Karpas-422 (cell line): ENCODE results near the gene SCUBE3. TPM values are rescaled to one million over a fixed set of nuclear protein-coding genes. Genes with fewer than 3 reads are reported as not detected.

Source experiments
- DNase-seq: peaks from one replicate; pipeline ENCODE4 v3.0.0-alpha.2; 2015
- H2AFZ ChIP-seq: fragments of 200-600 bp; sonication (generic); 2 replicates; pipeline ENCODE4 v1.6.1; 2014; ENCODE audit warnings: antibody characterized with exemption, low read length, mixed read lengths
- H3K27ac ChIP-seq: fragments of 200-600 bp; sonication (generic); 2 replicates; pipeline ENCODE4 v1.5.1; 2014; ENCODE audit warnings: mild to moderate bottlenecking, low read length, moderate library complexity
- H3K27me3 ChIP-seq: fragments of 200-600 bp; sonication (generic); 2 replicates; pipeline ENCODE4 v1.6.1; 2014; ENCODE audit warnings: low read length, mixed read lengths
- H3K36me3 ChIP-seq: fragments of 200-600 bp; sonication (generic); 2 replicates; pipeline ENCODE4 v1.6.1; 2014; ENCODE audit warnings: low read length, mixed read lengths; ENCODE audit not compliant: insufficient read depth
- H3K4me1 ChIP-seq: fragments of 200-600 bp; sonication (generic); 2 replicates; pipeline ENCODE4 v1.6.1; 2014; ENCODE audit warnings: mild to moderate bottlenecking, low read length, mixed read lengths
- H3K4me2 ChIP-seq: fragments of 200-600 bp; sonication (generic); 2 replicates; pipeline ENCODE4 v1.6.1; 2014; ENCODE audit warnings: low read length, low read depth, mild to moderate bottlenecking; ENCODE audit not compliant: poor library complexity, severe bottlenecking
- H3K4me3 ChIP-seq: fragments of 200-600 bp; sonication (generic); 2 replicates; pipeline ENCODE4 v1.5.1; 2014; ENCODE audit warnings: mild to moderate bottlenecking, antibody characterized with exemption, low read length, mixed read lengths
- H3K79me2 ChIP-seq: fragments of 200-600 bp; sonication (generic); 2 replicates; pipeline ENCODE4 v1.6.1; 2014; ENCODE audit warnings: mild to moderate bottlenecking, low read length, mixed read lengths
- H3K9ac ChIP-seq: fragments of 200-600 bp; sonication (generic); 2 replicates; pipeline ENCODE4 v1.6.0; 2014; ENCODE audit warnings: low read length
- H3K9me2 ChIP-seq: fragments of 200-600 bp; sonication (generic), shearing (Covaris generic); replicated peaks from 2 replicates; pipeline ENCODE4 v1.6.0; 2014; ENCODE audit warnings: mild to moderate bottlenecking, low read length, moderate library complexity; ENCODE audit not compliant: insufficient read depth
- H3K9me3 ChIP-seq: fragments of 300-700, 200-600 bp; sonication (generic); 2 replicates; pipeline ENCODE4 v1.6.1; 2014; ENCODE audit warnings: low read length, mixed read lengths
- H4K20me1 ChIP-seq: fragments of 200-600 bp; sonication (generic); 2 replicates; pipeline ENCODE4 v1.6.1; 2014; ENCODE audit warnings: mild to moderate bottlenecking, antibody characterized with exemption, low read length, low read depth; ENCODE audit not compliant: insufficient read depth
- total RNA-seq: library from RNA; depleted of rRNA; stranded (reverse); fragments of >200 nt; shearing (Covaris generic); gene quantifications from 2 replicates; pipeline ENCODE4 v1.2.3, GENCODE V29; 2014; ENCODE audit warnings: low replicate concordance; rRNA removed

The SCUBE3 gene
- total RNA-seq, 1 experiment from 2014 or later, result not detected

- Histone ChIP-seq H3K27me3 (no peaks in the 10 kb centered on the region), H3K4me3 (peak overlapping the region; percentile 93), H2AFZ (no peak overlapping the region), H3K4me2 (peak overlapping the region; percentile 97), H3K27ac (peak overlapping the region; percentile 70), H4K20me1 (no peaks in the 10 kb centered on the region), H3K9me3 (no peaks in the 10 kb centered on the region), H3K9me2 (no peaks in the 10 kb centered on the region), H3K36me3 (0 out of 2 replicates have a peak, but pooled peaks cover 6% of the 10 kb centered on the region), H3K4me1 (peaks cover 50% of the 10 kb centered on the region), H3K9ac (peak overlapping the region; percentile 94), H3K79me2 (peaks cover 62% of the 10 kb centered on the region)
- peak; percentile 87 for DNase-seq
These were observed 85.9 kb downstream of the SCUBE3 start for GRCh38 chr6:35299674-35300073.

- Histone ChIP-seq H3K79me2 (peaks cover 65% of the 10 kb centered on the region), H3K9me2 (no peaks in the 10 kb centered on the region), H3K4me2 (peak overlapping the region; percentile 97)
These were observed 87.1 kb downstream of the SCUBE3 start for GRCh38 chr6:35300848-35301247.

More at GRCh38 chr6:35300848-35301247, 87.1 kb downstream of the SCUBE3 start:
- Histone ChIP-seq H3K27ac (no peak overlapping the region), H3K4me3 (no peak overlapping the region), H3K4me1 (peaks cover 50% of the 10 kb centered on the region), H3K36me3 (no peaks in the 10 kb centered on the region), H2AFZ (no peak overlapping the region), H3K27me3 (no peaks in the 10 kb centered on the region), H4K20me1 (no peaks in the 10 kb centered on the region), H3K9me3 (no peaks in the 10 kb centered on the region), H3K9ac (no peak overlapping the region)
- DNase-seq, result no peak

Other genes with a start within 250 kb of the SCUBE3 start
- 0.11 TPM in 1 of 2 replicates, not detected in the other for gene TCP11, start 72.6 kb upstream of the SCUBE3 start, total RNA-seq
- 24.4 and 40.3 TPM in 2 replicates for gene ZNF76, start 45.8 kb downstream of the SCUBE3 start, total RNA-seq
- 31.3 and 69.9 TPM in 2 replicates for gene DEF6, start 83.9 kb downstream of the SCUBE3 start, total RNA-seq
- 2.5 and 3.2 TPM in 2 replicates for gene PPARD, start 128.6 kb downstream of the SCUBE3 start, total RNA-seq
- 9.8 and 14.8 TPM in 2 replicates for gene FANCE, start 238.4 kb downstream of the SCUBE3 start, total RNA-seq